GM06990 (cell line): ENCODE measurements around the gene DCAF15.
A peak's percentile ranks its signal among the peaks of the same experiment; 100 is the strongest.

Experiments used
- DNase-seq: peaks from one replicate; pipeline ENCODE4 v3.0.0-alpha.2; 2011; ENCODE audit not compliant: insufficient read length; ENCODE audit errors: extremely low read depth
- H3K27me3 ChIP-seq: replicated peaks from 2 replicates; pipeline ENCODE4 v1.6.0; 2011; ENCODE audit warnings: low read length; ENCODE audit not compliant: control insufficient read depth, insufficient read depth
- H3K36me3 ChIP-seq: 2 replicates; pipeline ENCODE4 v1.5.1; 2011; ENCODE audit warnings: low read length; ENCODE audit not compliant: control insufficient read depth, insufficient read depth
- H3K4me3 ChIP-seq: replicated peaks from 2 replicates; pipeline ENCODE4 v1.5.1; 2011; ENCODE audit warnings: low read depth, mild to moderate bottlenecking, control low read depth, low read length
- TF ChIP-seq, protein P1 (sequence below): IDR thresholded peaks from 2 replicates; pipeline ENCODE4 v1.5.1; 2011; ENCODE audit warnings: low read length, control low read depth, mild to moderate bottlenecking, inconsistent platforms; ENCODE audit not compliant: insufficient read depth, poor library complexity, severe bottlenecking

The DCAF15 gene

DNA sequence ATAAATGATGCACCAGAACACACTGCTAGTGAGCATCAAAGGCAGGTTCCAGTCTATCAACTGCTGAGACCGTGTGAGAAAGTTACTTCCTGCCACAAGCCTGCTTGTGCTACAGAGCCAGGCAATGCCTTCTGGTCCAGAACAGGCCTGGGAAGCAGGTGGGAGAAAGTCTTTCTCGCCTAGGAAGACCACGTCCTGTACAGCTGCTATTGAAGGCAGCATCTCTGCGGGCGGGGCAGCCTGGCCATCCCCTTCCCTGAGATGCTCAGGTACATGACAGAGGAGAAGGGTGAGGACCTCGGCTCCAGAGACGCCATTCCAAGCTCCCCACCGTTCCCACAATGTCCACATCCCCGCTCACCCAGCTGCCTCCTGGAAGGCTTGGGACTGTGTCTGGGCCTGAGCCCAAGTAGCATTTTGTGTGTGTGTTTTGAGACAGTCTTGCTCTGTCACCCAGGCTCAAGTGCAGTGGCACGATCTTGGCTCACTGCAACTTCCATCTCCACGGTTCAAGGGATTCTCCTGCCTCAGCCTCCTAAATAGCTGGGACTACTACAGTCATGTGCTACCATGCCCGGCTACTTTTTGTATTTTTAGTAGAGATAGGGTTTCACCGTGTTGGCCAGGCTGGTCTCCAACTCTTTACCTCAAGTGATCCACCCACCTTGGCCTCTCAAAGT, 50.4 kb downstream of the DCAF15 start:
- DNase-seq: no peak
- H3K36me3 ChIP-seq: no peaks in the 10 kb centered on the region; the same call in 1 of the 2 replicates
- no peaks in the 10 kb centered on the region for H3K27me3 ChIP-seq
- TF ChIP-seq, protein P1, sequence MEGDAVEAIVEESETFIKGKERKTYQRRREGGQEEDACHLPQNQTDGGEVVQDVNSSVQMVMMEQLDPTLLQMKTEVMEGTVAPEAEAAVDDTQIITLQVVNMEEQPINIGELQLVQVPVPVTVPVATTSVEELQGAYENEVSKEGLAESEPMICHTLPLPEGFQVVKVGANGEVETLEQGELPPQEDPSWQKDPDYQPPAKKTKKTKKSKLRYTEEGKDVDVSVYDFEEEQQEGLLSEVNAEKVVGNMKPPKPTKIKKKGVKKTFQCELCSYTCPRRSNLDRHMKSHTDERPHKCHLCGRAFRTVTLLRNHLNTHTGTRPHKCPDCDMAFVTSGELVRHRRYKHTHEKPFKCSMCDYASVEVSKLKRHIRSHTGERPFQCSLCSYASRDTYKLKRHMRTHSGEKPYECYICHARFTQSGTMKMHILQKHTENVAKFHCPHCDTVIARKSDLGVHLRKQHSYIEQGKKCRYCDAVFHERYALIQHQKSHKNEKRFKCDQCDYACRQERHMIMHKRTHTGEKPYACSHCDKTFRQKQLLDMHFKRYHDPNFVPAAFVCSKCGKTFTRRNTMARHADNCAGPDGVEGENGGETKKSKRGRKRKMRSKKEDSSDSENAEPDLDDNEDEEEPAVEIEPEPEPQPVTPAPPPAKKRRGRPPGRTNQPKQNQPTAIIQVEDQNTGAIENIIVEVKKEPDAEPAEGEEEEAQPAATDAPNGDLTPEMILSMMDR: no peak
- no peak overlapping the region for H3K4me3 ChIP-seq

DNA sequence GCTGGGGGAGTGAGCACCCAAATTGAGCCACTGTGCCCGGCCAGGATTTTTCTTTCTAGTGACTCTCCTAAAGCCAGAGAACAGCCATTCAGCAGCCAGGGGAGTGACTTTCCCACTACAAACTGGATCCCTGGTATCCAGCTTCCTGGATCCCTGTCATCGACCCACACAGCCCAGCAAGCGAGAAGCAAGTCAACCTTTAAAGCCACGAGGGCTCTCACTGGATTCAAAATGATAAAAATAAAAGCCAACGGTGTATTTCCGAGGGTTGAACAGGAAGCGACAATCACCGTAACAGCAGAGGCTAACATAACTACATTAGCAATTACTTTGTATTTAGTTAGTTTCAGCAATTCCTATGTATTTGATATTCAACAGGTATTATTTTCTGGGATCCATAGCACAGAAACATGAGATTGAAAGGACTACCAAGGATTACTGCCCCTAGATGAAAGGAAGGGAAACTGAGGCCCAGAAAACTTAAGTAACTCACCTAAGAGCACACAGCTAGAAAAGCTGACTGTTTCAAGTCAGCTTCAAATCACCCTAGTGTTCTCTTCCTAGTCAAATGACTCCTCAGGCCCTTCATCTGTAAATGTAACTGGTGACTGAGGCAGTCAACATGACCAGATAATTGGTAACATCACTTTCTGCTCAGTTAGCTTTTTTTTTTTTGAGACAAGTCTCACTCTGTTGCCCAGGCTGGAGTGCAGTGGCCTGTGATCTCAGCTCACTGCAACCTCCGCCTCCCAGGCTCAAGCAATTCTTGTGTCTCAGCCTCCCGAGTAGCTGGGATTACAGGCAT, 51.1 kb downstream of the DCAF15 start:
- Histone ChIP-seq H3K27me3 (no peaks in the 10 kb centered on the region), H3K4me3 (no peak overlapping the region), H3K36me3 (no peaks in the 10 kb centered on the region; the same call in 1 of the 2 replicates)
- TF ChIP-seq, protein P1: no peak
- peak; percentile 51 for DNase-seq

DNA sequence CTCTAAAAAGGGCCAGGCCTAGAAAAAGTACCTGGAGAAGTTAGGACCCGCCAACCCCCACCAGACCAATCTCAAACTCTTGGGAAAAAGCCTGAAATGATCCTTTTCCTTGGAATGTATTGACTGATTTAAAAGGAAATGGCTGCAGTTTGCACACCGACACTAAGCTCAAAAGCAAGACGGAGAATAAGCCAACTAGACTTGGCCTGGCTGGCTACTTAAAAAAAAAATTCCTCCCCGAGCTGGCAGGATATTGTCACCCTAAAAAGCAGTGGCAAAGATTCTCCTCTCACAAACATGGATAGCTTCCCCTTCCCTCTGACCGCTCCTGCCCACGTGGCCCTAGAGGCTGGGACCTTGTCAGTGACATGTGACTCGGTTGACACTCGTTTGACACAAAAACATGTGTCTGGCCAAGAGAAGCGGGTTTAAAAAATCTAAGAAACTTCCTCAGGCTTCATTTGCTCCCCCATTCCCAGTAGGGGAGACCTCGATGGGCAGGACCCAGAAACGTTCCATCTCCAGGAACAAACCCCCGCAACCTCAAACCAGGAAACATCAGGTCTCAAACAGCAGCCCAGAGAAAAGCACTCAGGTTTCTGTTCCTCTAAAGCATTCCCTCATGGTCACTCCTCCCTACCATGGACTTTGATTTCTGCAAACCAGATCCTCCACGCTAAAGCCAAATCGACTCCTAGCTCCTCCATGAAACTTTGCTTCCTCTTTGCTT, 52.5 kb downstream of the DCAF15 start:
- Histone ChIP-seq H3K27me3 (no peaks in the 10 kb centered on the region), H3K36me3 (no peaks in the 10 kb centered on the region), H3K4me3 (peak overlapping the region; percentile 84)
- no peak for DNase-seq
- TF ChIP-seq, protein P1: no peak

DNA sequence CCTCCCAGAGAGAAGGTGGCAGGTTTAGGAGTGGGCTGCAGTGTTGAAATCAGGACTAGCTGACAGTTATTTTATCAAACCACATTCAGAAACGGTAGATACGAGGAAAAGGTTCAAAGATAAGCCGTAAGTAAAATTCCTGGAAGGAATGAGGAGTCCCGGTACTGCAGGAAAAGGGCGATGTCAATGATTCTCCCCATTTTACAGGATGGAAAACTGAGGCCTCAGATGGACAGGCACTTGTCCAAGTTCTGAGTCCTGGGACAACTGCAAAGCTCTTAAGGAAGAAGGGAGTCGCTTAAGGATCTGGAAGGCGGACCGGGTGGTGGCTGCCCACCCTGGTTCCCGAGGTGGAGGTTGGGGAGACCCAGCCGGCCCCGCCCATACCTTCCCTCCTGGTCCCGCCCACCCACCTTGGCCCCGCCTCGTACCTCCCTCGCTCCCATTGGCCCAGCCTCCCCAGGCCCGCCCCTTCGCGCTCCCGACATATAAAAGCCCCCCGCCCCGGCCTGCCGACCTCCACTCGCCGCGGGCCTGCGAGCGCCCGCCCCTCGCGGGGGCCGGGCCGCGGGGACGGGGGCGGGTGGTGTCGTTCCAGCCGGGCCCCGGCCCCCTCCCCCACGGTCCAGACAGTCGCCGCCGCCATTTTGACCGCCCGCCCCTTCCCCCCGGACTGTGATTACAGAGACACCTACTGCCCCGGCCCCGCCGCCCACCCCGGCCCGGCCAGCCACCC, 53.2 kb downstream of the DCAF15 start:
- Histone ChIP-seq H3K36me3 (no peaks in the 10 kb centered on the region), H3K27me3 (no peaks in the 10 kb centered on the region), H3K4me3 (peak overlapping the region; percentile 84)
- peak; percentile 89 for DNase-seq
- TF ChIP-seq, protein P1: no peak

DNA sequence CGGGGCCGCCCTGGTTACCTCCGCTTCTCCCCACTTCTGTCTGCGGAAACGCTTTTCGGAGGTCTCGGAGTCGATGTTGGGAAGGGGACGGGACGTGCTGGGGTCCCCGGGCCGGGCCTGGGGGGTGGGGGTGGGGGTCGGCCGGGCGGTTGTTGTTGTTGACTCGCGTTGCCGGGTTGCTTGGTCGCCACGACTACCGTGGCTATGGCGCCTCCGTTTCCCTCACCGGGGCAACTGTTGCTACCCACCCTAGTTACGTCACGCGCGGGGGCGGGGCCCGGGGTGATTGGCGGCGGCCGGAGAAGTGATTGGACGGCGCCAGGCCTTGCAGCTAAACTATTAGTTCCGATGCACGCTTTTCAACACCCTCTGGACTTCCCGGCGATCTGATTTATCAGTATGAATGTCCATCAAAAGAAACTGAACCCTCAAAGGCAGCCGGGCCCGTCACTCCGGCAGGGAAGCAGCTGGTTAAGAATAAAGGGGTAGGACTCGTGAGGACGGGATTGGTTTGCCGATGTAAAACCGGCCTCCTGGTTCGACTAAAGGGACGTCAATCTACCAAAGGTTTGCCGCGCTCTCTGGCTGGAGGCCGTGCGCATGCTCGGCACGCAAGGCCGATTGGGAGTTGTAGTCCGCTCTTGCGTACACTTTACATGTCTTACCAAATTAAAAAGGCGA, 53.9 kb downstream of the DCAF15 start, which contains the start of gene RFX1:
Gene RFX1, minus strand, starts transcription at position 236 of the 681 bp plus-strand sequence. CDS start 12,477 bp downstream, outside the sequence.
- TF ChIP-seq, protein P1: no peak
- Histone ChIP-seq H3K4me3 (peak within 1 kb of the TSS; percentile 84), H3K36me3 (no peaks in the 10 kb centered on the region), H3K27me3 (no peaks in the 10 kb centered on the region)
- peak; percentile 98 for DNase-seq
